ENCODE measurements around the gene NOX4. TPM values are rescaled to one million over a fixed set of nuclear protein-coding genes. Genes with fewer than 3 reads are reported as not detected.
"Not testable (repeated sequence)": the region's sequence is repeated elsewhere in the genome, so short reads cannot be mapped to it uniquely, and the experiment has no call there.

Gene NOX4
- total and polyA plus RNA-seq, 2 donors (not counting 1 experiment from before 2014, with no cell fraction given): not detected

- H3K79me2 ChIP-seq (ENCODE audit: control insufficient read depth, insufficient read depth, low read length); H3K9me3 Mint-ChIP-seq (ENCODE audit: insufficient read depth); H3K9ac ChIP-seq (ENCODE audit: low read length); H3K27ac ChIP-seq (ENCODE audit: low read length in 2 of 2); H3K9me3 ChIP-seq (ENCODE audit: control extremely low read depth in 1 of 3, control insufficient read depth in 2 of 3, insufficient read depth in 1 of 3, low read length in 2 of 3); H4K20me1 ChIP-seq (ENCODE audit: control insufficient read depth, insufficient read depth, low read length, poor library complexity, severe bottlenecking); H3K4me3 ChIP-seq (ENCODE audit: control extremely low read depth in 1 of 5, extremely low read depth in 1 of 5, insufficient read depth in 1 of 5, low read depth in 2 of 5, low read length in 4 of 5); DNase-seq; H3K27me3 ChIP-seq (replicated peaks in 1 of 4; ENCODE audit: control extremely low read depth in 1 of 4, control insufficient read depth in 3 of 4, insufficient read depth in 4 of 4, low read length in 3 of 4); H3K36me3 ChIP-seq (replicated peaks in 1 of 2; ENCODE audit: control extremely low read depth in 1 of 2, control insufficient read depth in 1 of 2, extremely low read depth in 1 of 2, insufficient read depth in 2 of 2, low read length in 1 of 2); intact Hi-C loops (cut with micrococcal nuclease); H3K27me3 Mint-ChIP-seq; H3K4me3 Mint-ChIP-seq; ATAC-seq (ENCODE audit: low read depth); H3K4me2 ChIP-seq (replicated peaks; ENCODE audit: low read depth, low read length, poor library complexity, severe bottlenecking); H3K4me1 Mint-ChIP-seq; H3K4me1 ChIP-seq (ENCODE audit: control insufficient read depth in 2 of 2, insufficient read depth in 2 of 2, low read length in 2 of 2); CTCF ChIA-PET; H2AFZ ChIP-seq (ENCODE audit: insufficient read depth, low read depth, low read length, poor library complexity, severe bottlenecking); H3K27ac Mint-ChIP-seq; POLR2A ChIA-PET: not testable (repeated sequence)
- WGBS (ENCODE audit: insufficient coverage): 81% methylated on average over 3 of the region's 4 CpGs
Measured at GRCh38 chr11:89331940-89332339, 159.2 kb downstream of the NOX4 start.

GRCh38 chr11:89327885-89328284 lies 163.3 kb downstream of the NOX4 start:
- Histone ChIP-seq H3K27me3 (replicated peaks in 1 of 4; ENCODE audit: control extremely low read depth in 1 of 4, control insufficient read depth in 3 of 4, insufficient read depth in 4 of 4, low read length in 3 of 4) (no peaks in the 10 kb centered on the region), H2AFZ (ENCODE audit: insufficient read depth, low read depth, low read length, poor library complexity, severe bottlenecking) (no peak overlapping the region), H3K79me2 (ENCODE audit: control insufficient read depth, insufficient read depth, low read length) (no peaks in the 10 kb centered on the region), H3K4me1 (ENCODE audit: control insufficient read depth in 2 of 2, insufficient read depth in 2 of 2, low read length in 2 of 2) (no peaks in the 10 kb centered on the region), H3K27ac (ENCODE audit: low read length in 2 of 2) (no peak overlapping the region), H3K4me2 (replicated peaks; ENCODE audit: low read depth, low read length, poor library complexity, severe bottlenecking) (no peak overlapping the region), H3K36me3 (replicated peaks in 1 of 2; ENCODE audit: control extremely low read depth in 1 of 2, control insufficient read depth in 1 of 2, extremely low read depth in 1 of 2, insufficient read depth in 2 of 2, low read length in 1 of 2) (no peaks in the 10 kb centered on the region), H3K9me3 (ENCODE audit: control extremely low read depth in 1 of 3, control insufficient read depth in 2 of 3, insufficient read depth in 1 of 3, low read length in 2 of 3) (no peaks in the 10 kb centered on the region), H3K4me3 (ENCODE audit: control extremely low read depth in 1 of 5, extremely low read depth in 1 of 5, insufficient read depth in 1 of 5, low read depth in 2 of 5, low read length in 4 of 5) (no peak overlapping the region), H4K20me1 (ENCODE audit: control insufficient read depth, insufficient read depth, low read length, poor library complexity, severe bottlenecking) (no peaks in the 10 kb centered on the region), H3K9ac (ENCODE audit: low read length) (no peak overlapping the region)
- TF ChIP-seq CTCF (IDR thresholded peaks at IDR 0.05): no peak
- TF ChIP-seq EZH2 (IDR thresholded peaks at IDR 0.05; ENCODE audit: borderline replicate concordance, insufficient read depth, low read depth, low read length, poor library complexity, severe bottlenecking): no peak
- ChIA-PET POLR2A (no interaction called here), CTCF (no interaction called here)
- ATAC-seq (ENCODE audit: low read depth) (no peak), DNase-seq (no peak)
- intact Hi-C loops (cut with micrococcal nuclease): no loop called here
- Mint-ChIP-seq H3K27me3 (no peaks in the 10 kb centered on the region), H3K4me1 (no peaks in the 10 kb centered on the region), H3K27ac (no peak overlapping the region), H3K4me3 (no peak overlapping the region), H3K9me3 (ENCODE audit: insufficient read depth) (peaks cover 7% of the 10 kb centered on the region)
- 96% methylated on average over 3 of the region's 5 CpGs for WGBS (ENCODE audit: insufficient coverage)
